GM19372 (cell line): Measurements from ENCODE around the gene KIRREL2.
"Not testable (repeated sequence)": the region's sequence is repeated elsewhere in the genome, so short reads cannot be mapped to it uniquely, and the experiment has no call there.

Experiments
- ATAC-seq: cut with Tn5 transposase; IDR thresholded peaks from one replicate; pipeline ENCODE4 v1.9.1; 2021; ENCODE audit warnings: mild to moderate bottlenecking, low read depth, moderate library complexity; ENCODE audit not compliant: unreplicated experiment

KIRREL2 gene

DNA sequence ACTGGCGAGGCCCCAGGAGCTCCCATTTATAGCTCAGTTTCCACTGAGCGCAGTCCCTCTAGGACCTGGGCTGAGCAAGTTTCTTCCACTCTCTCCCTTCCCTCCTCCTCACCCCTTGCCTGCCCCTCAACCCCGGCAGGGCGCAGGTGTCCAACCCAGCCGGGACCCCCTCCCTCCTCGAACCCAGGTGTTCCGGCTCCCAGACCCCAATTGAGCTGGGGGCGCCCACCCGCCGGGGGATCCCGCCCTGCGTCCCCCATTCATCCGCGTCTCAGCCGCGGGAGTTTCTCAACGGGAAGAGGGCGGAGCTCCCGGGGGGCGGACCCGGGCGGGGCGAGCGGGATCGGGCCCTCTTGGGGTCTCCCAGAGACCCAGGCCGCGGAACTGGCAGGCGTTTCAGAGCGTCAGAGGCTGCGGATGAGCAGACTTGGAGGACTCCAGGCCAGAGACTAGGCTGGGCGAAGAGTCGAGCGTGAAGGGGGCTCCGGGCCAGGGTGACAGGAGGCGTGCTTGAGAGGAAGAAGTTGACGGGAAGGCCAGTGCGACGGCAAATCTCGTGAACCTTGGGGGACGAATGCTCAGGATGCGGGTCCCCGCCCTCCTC, at the start of gene KIRREL2:
Gene KIRREL2, plus strand, starts transcription at position 366 of the 604 bp plus-strand sequence. Its CDS starts 209 bp downstream, at position 575.
- no peak for ATAC-seq

DNA sequence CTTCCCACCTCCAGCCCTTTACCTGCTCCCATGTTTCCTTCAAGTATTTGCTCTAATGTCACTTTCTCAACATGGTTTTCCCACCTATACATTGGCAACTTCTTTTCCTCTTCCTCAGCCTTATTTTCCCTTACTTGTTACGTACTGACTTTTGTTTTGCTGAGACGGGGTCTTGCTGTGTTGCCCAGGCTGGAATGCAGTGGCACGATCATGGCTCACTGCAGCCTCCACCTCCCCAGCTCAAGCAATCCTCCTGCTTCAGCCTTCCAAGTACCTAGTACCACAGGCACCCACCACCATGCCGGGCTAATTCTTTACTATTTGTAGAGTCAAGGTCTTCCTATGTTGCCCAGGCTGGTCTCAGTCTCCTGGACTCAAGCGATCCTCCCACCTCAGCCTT, 49.1 kb upstream of the KIRREL2 start:
- ATAC-seq, result no peak

DNA sequence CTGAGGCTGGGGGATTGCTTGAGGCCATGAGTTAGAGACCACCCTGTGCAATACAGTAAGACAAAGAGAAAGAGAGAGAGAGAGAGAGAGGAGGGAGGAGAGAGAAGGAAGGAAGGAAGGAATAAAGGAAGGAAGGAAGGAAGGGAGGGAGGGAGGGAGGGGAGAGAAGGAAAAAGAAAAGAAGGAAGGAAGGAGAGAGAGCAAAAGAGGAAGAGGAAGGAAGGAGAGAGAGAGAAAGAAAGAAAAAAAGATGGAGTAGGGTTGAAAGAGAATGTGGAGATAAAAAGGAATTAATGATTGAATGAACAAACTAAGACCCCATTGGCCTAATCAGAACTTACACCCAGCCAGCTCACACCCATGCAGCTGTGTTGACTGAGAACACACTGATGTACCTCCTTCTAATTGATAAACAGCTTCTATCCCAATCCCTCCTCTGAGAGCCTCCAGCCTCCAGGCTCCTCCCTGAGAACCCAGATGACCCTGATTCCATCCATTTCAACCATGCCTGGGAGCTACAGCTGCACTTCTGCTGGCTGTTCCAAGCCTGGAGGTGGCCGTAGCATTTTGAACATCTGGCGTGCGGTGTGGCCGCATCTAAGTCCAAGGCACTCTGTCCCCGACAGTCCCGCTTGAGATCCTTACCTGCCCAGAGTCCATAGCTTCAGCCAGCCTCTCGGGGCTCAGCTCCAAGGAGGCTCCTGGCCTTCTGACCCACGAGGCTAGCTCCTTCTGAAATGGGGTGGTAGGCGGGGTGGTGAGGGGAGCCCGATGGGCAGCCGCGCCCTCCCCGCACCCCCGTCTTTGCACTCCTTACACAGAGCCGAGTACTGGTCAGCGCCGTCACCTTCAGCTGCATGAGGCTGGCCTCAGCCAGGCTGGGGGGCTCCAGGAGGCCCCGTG, 45.1 kb upstream of the KIRREL2 start:
- ATAC-seq, result no peak

DNA sequence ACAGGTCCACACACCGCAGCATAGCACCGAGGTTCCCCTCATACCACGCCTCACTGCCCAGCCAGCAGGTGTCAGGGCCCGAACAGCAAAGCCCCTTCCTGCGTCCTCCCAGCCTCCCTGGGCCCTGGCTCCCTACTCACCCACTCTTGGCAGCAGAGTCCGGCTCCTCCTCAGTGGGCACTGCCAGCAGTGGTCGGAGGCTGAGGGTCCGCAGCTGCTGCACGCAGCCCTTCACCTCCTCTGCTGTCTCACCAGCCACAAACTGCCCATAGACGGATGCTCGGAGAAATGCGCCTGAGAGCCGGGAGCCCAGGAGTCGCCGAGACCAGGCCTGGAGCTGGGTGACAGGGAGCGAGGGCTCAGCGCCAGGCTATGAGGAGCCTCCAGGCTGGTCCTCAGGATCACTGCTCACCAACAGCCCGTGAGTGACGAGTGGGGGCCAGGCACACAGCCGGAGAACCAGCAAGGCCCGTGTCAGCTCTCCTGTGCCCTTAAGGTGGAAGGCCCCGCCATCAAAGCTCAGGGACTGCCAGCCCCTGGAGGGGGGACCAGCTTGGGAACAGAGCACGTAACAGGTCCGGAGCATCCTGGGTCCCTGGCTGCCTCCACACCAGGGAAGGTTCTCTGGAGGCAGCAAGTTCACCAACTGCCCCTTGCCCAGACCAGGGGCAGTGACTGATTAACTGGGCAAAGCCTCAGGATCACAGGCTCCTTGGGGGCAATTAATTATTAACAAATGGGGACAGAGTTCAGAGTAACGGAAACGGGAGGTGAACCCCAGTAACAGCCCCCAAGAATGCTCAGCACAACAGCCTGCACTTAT, 44.3 kb upstream of the KIRREL2 start, which contains the start of gene PRODH2:
Gene PRODH2, minus strand, starts transcription at position 626 of the 823 bp plus-strand sequence. Its CDS starts 40 bp downstream, at position 586.
- ATAC-seq, result no peak

DNA sequence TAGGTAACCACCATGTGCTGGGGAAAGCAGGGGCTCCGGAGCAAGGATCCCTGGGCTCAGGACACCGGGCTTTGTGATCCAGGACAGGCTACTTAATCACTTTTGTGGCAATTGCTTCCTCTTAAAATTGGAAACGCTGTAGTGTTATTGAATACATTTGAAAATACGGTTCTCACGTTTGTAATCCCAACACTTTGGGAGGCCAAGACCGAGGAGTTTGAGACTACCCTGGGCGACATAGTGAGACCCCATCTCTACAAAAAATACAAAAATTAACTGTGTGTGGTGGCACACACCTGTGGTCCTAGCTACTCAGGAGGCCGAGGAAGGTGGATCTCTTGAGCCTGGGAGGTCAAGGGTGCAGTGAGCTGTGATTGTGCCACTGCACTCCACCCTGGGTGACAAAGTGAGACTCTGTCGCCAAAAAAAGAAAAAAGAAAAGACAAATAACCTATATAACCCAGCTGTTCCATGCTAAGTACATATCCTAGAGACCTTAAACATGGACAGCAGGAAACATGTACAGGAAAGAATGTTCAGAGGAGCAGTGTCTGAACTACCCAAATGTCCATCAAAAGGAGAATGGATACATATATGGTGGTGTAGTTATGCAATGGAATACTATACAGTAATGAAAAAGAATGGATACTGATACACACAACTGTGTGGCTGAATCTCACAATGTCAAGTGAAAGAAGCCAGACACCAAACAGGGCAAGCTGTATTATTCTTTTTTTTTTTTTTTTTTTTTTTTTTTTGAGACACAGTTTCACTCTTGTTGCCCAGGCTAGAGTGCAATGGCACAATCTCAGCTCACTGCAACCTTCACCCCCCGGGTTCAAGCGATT, 43.4 kb upstream of the KIRREL2 start:
- no peak for ATAC-seq

DNA sequence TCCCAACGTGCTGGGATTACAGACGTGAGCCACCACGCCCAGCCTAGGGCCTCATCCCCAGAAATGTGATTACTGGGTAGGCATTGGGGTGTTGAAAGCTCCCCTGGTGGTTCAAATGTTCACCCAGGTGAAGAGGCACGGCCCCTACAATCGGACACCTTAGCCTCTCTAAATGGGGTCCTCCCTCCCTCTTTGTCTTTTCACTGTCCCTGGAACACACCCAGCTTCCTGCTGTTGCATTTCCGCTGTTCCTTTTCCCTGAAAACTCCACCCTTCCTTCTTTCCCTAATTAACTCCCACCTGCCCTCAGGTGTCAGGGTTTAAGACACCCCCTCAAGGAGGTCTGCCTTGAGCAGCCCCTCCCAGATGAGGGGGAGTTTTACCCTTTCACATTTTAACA, 40.4 kb upstream of the KIRREL2 start:
- no peak for ATAC-seq

DNA sequence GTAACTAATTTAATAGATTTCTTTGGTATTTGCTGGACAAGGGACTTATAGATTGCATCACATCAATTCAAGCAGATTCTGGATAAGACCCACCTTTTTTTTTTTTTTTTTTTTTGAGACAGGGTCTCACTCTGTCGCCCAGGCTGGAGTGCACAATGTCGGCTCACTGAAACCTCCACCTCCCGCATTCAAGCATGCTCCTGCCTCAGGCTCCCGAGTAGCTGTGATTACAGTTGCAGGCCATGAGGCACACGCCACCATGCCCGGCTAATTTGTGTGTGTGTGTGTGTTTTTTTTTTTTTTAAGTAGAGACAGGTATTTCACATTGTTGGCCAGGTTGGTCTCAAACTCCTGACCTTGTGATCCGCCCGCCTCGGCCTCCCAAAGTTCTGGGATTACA, 39.9 kb upstream of the KIRREL2 start:
- ATAC-seq, result no peak

DNA sequence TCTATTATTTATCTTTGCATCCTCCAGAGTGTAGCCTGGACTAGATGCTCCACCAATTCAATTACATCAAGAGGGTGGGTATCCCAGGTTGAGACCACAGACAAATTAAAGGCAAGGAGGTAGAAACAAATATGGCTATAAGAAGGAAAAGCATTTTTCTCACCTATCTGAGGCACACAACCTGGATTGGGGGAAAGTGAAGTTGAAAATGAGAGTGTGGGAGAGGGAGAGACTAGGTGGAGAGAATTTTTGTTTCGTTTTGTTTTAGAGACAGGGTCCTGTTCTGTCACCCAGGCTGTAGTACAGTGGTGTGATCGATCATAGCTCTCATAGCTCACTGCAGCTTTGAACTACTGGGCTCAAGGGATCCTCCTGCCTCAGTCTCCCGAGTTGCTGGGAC, 38.3 kb upstream of the KIRREL2 start:
- no peak for ATAC-seq

DNA sequence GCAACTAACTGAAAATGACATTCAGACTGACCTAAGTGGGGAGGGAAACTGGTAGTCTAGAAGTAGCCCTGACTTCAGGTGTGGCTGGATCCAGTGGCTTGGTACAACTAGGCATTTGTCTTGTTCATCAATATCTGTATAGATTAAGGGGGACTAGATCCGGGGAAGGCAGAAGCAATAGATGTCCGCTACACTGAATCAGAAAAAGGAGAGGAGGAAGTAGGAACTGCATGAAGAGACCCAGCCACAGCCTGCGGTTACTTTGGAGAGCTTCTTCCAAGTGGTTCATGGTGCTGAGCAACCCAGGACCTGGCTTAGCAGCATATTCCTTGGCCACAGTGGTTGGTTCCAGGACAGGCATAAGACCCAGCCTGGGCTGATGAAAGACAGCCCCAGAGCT, 34.1 kb upstream of the KIRREL2 start:
- no peak for ATAC-seq

DNA sequence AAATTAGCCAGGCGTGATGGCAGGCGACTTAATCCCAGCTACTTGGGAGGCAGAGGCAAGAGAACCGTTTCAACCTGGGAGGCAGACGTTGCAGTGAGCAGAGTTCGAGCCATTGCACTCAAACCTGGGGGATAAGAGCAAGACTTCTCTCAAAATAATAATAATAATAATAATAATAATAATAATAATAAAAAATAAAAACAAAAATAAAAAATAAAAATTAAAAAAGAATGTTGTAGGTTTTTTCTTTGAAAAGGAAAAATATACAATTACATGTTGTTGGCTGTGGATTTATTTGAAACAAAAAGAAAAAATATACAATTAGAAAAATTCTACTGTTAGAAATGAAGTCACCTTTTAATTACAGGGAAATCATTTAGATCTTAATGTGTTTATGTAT, 32.6 kb upstream of the KIRREL2 start:
- no peak for ATAC-seq

DNA sequence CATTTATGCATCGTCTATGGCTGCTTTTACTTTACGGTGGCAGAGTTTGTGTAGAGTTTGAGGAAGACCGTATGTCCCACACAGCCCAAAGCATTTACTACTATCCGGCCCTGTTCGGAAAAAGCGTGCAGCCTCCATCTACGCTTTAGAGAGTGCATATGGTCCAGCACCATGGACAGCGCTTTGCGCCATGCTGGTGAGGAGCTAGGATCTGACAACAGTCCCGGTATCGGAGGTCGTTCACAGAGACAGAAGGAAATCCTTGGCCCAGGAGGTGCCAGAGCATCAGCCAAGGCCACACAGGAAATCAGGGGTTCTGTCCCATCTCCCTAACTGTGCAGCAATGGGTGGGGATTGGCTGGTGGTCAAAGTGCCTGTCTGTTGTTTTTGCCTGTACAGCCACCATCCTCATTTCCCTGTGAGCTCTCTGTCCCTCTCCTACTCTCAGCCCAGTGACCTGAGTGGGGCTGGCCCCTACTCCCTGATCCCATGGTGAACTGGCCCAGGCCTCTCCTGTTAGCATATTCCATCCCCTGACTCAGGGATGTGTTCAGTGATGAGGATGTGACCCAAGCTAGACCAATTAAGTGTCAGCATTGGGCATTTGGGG, 27.9 kb upstream of the KIRREL2 start:
- ATAC-seq, result no peak

DNA sequence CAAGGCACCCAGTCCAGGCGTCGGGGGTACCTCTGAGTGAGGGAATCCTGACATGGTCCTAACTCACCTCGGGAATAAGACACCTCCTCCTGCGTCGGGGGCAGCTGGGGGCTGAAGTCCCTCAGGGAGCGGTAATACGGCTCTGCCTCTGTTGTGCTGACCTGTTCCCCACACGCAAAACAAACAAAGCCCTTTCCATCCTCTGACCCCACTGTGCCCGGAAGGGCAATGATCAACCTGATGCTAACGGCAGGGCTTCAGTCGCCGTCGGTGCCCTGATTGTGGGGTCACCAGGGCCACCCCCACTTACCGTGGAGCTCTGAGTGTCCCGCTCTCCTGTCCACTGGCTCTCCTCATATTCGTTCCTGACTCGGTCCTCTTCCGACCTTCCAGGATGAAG, 25.7 kb upstream of the KIRREL2 start:
- ATAC-seq, result no peak

DNA sequence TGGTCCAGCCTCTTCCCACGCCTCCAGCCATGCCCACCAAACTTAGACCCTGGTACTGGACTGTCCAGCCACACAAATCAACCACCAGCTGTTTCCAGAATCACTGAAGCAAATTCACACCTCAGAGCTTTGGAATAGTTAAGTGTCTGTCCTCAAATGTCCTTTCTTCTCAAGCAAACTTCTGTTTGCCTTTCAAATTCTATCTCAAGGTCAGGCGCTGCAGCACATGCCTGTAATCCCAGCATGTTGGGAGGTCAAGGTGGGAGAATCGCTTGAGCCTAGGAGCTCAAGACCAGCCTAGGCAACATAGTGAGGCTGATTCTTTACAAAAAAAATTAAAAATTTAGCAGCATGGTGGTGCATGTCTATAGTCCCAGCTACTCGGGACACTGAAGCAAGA, 24.7 kb upstream of the KIRREL2 start:
- ATAC-seq, result no peak

DNA sequence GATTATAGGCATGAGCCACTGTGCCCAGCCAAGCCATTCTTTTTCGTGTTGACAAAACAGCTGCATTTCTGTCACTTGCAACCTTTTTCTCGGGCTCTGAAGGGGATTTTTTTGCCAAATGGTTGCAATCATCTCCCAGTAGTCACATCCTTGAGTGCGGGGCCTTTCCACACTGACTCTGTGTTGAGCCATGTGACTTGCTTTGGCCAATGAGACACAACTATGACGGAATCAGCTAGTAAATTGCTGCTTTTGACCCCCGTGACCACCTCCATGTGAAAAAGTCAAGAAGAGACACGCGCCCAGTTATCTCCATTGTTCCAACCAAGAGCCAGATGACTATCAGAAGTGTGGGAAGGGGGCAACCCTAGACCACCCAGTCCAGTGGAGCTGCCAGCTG, 22.7 kb upstream of the KIRREL2 start:
- ATAC-seq, result no peak

DNA sequence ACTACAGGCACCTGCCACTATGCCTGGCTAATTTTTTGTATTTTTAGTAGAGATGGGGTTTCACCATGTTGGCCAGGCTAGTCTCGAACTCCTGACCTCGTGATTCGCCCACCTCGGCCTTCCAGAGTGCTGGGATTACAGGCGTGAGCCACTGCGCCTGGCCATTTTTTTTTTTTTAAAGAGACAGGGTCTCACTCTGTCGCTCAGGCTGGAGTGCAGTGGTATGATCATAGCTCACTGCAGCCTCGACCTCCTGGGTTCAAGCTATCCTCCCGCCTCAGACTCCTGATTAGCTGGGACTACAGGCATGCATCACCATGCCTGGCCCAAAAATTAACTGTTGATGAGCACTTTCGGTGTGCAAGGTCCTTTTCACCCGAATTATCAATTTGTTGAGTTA, 20.6 kb upstream of the KIRREL2 start:
- not testable (repeated sequence) for ATAC-seq

DNA sequence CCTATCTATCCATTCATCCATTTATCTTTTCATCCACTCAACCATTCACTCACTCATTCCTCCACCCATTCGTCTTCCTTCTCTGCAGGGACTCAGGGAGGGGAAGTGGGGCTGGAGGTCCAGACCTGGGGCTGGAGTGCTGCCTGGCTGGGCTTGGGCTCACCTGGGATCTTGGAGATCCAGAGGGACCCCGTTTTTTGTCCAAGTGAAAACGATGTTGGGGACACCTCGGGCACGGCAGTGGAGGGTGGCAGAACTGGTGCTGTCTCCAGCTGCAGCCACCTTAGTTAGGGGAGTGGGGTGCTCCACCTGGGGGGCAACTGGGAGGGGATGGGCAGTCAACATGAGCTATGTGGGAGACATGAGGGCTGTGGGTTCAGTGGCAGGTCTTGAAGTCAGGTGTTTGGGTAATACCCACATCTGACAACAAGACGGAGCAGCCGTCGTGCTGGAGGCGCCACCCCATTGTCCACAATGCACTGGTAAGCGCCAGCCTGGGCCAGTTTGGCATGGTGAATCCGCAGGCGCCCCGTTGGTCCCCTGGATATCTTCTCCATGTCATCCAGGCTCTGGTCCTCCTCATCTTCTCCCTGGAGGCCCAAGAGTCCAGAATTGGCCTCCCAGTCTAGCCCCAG, 14.6 kb upstream of the KIRREL2 start:
- ATAC-seq, result no peak

DNA sequence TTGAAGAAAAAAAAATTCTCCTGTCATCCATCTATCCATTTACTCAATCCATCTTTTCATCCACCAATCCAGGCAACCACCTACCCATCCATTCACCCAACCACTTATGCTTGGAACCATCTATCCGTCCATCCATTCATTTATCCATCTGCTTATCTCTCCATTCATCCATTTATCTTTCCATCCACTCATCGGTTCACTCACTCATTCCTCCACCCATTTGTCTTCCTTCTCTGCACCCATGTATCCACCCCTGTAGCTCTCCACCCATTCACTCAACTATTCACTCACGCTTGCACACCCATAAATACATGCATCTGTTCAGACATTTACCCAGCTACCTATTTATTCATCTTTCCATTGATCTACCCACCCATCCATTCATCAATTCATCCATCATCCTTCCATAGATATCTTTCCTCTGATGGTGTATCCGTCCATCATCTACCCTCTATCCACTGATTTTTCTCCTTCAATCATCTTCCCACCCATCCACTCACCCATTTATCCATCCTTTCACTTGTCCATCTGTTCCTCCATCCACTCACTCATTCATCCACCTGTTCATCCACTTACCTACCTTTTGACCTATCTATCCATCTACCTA, 13.9 kb upstream of the KIRREL2 start:
- ATAC-seq, result no peak

DNA sequence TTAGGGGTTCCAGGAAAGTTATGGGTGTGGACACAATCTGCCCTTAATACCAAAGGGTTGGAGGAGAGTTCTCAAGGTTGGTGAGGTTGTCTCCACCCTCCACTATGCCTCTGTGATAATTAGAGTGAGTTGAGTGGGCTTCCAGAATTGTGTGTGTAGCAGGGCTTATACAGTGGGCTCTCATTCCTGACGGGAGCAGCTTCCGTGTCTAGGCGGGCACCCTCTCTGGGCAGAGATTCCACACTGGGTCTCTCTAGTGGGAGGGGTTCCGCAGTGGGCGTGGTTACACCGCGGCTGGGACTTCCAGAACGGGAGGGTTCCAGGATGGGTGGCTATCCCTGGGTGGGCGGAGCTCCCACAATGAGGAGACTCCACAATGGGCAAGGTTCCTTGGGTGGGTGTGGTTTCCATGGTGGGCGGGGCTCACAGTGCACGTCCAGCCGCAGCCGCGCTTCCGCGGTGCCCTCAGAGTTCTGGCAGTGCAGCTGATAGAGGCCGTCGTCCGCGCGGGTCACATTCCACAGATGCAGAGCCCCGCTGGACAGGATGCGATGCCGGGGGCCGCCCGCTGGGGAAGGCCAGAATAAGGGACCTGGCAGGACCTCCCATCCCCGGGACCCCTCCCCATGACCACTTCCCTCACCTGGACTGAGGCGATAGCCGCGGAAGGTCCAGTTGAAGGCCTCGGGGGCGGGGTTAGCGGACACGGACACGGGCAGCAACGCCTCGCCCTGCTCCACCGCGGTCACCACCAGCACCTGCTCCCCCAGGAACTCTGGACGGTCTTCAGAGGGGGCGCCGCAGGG, 12.8 kb upstream of the KIRREL2 start:
- no peak for ATAC-seq
